Spleen (tissue), 7 donors: ENCODE measurements around the gene USP36.
"Not testable (repeated sequence)": the region's sequence is repeated elsewhere in the genome, so short reads cannot be mapped to it uniquely, and the experiment has no call there.

Experiments
- POLR2AphosphoS5 ChIP-seq, 3 donors: sonication (generic); formaldehyde crosslinking; IDR thresholded peaks; one replicate each; pipeline ENCODE4 v1.5.1; 2017; ENCODE audit warnings: antibody characterized with exemption in 3 of 3
- TF ChIP-seq, protein P1 (sequence below), 11 experiments: fragments of 200-600 bp in 7 of 11; fragments of 450-650 bp in 4 of 11; sonication (generic) in 4 of 11; IDR thresholded peaks in 8 of 11; conservative IDR thresholded peaks in 3 of 11; 1 replicate in 7 of 11; 2 replicates in 4 of 11; pipeline versions ENCODE4 v1.4.0 to v1.8.0; 2016 to 2021; ENCODE audit warnings: antibody characterized with exemption in 11 of 11, inconsistent platforms in 4 of 11, mild to moderate bottlenecking in 1 of 11
- donor health status: DM: no; HTN: no; CAD: no; lungs with moderate emphysema.
- donor health status: DM: no; HTN: no; CAD: no.
- donor health status: DM: no; HTN: no; CAD: no.

DNA sequence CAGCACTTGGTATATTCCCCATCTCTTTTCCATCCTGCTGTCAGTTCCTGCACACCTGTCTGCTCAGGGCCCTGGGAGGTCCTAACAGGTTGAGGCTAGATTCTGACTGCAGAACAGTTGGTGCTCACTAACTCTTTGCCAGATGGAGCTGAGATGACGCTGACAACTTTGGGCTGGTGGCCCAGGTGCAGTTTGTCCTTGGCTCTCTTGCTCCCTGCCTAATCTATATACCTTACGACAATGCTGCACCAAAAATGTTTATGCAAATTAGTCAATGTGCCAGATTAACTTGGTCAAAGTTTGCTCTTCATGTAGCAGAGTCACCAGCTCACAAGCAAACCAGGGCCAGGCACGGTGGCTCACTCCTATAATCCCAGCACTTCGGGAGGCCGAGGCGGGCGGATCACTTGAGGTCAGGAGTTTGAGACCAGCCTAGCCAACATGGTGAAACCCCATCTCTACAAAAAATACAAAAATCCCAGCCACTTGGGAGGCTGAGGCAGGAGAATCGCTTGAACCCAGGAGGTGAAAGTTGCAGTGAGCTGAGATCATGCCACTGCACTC, 36.4 kb upstream of the USP36 start:
- TF ChIP-seq, protein P1, sequence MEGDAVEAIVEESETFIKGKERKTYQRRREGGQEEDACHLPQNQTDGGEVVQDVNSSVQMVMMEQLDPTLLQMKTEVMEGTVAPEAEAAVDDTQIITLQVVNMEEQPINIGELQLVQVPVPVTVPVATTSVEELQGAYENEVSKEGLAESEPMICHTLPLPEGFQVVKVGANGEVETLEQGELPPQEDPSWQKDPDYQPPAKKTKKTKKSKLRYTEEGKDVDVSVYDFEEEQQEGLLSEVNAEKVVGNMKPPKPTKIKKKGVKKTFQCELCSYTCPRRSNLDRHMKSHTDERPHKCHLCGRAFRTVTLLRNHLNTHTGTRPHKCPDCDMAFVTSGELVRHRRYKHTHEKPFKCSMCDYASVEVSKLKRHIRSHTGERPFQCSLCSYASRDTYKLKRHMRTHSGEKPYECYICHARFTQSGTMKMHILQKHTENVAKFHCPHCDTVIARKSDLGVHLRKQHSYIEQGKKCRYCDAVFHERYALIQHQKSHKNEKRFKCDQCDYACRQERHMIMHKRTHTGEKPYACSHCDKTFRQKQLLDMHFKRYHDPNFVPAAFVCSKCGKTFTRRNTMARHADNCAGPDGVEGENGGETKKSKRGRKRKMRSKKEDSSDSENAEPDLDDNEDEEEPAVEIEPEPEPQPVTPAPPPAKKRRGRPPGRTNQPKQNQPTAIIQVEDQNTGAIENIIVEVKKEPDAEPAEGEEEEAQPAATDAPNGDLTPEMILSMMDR (IDR thresholded peaks at IDR 0.05 in 8 of 11, conservative IDR thresholded peaks at IDR 0.05 in 3 of 11), result not testable (repeated sequence)
- TF ChIP-seq POLR2AphosphoS5 (IDR thresholded peaks at IDR 0.05), result not testable (repeated sequence)
